ENCODE measurements around the gene CTRB2. TPM values are rescaled to one million over a fixed set of nuclear protein-coding genes. Genes with fewer than 3 reads are reported as not detected.

The CTRB2 gene
- total and polyA plus RNA-seq, 8 donors: 0.14 TPM; not detected in 7

- DNase-seq (no peak), ATAC-seq (no peak)
- H3K36me3 ChIP-seq: peaks cover 0 to 3% of the 10 kb centered on the region in 2 donors
- H3K4me1 ChIP-seq: peaks cover 0 to 7% of the 10 kb centered on the region in 2 donors
- intact Hi-C loops (cut with DNase I): no loop called here
- H3K9me3 ChIP-seq: no peaks in the 10 kb centered on the region
- H3K27ac ChIP-seq: no peak overlapping the region
- TF ChIP-seq CTCF (IDR thresholded peaks at IDR 0.05): no peak
- H3K27me3 ChIP-seq: peaks cover 0 to 24% of the 10 kb centered on the region in 2 donors
- no peak overlapping the region for H3K4me3 ChIP-seq
Observed at GRCh38 chr16:75222271-75222783, 15.4 kb upstream of the CTRB2 start.

- Histone ChIP-seq H3K36me3 (no peaks in the 10 kb centered on the region), H3K9me3 (no peaks in the 10 kb centered on the region), H3K27ac (no peak overlapping the region), H3K27me3 (peaks cover 0 to 7% of the 10 kb centered on the region in 2 donors), H3K4me1 (peaks cover 0 to 7% of the 10 kb centered on the region in 2 donors), H3K4me3 (no peak overlapping the region)
- ATAC-seq (no peak), DNase-seq (no peak)
- intact Hi-C loops (cut with DNase I): no loop called here
- no peak for TF ChIP-seq CTCF (IDR thresholded peaks at IDR 0.05)
Observed at GRCh38 chr16:75219838-75220237, 12.9 kb upstream of the CTRB2 start.

GRCh38 chr16:75219088-75219487 is 12.1 kb upstream of the CTRB2 start:
- no peak for ATAC-seq
- no peaks in the 10 kb centered on the region for H3K9me3 ChIP-seq
- intact Hi-C loops (cut with DNase I): no loop called here
- H3K27ac ChIP-seq: no peak overlapping the region
- H3K27me3 ChIP-seq: no peaks in the 10 kb centered on the region
- no peak overlapping the region for H3K4me3 ChIP-seq
- DNase-seq: no peak
- H3K36me3 ChIP-seq: no peaks in the 10 kb centered on the region
- no peak for TF ChIP-seq CTCF (IDR thresholded peaks at IDR 0.05)
- peaks cover 0 to 7% of the 10 kb centered on the region in 2 donors for H3K4me1 ChIP-seq

GRCh38 chr16:75218256-75219076 is 11.5 kb upstream of the CTRB2 start, which contains the start of gene CTRB1:
Gene CTRB1 (plus strand): TSS chr16:75218988. CDS start chr16:75219008, 20 bp downstream.
- TF ChIP-seq CTCF (IDR thresholded peaks at IDR 0.05): no peak
- no peak within 1 kb of the TSS for H3K4me3 ChIP-seq
- intact Hi-C loops (cut with DNase I): no loop called here

GRCh38 chr16:75217389-75217851 is 10.5 kb upstream of the CTRB2 start:
- no peaks in the 10 kb centered on the region for H3K36me3 ChIP-seq
- H3K27ac ChIP-seq: no peak overlapping the region
- peaks cover 0 to 7% of the 10 kb centered on the region in 2 donors for H3K4me1 ChIP-seq
- intact Hi-C loops (cut with DNase I): no loop called here
- DNase-seq (no peak), ATAC-seq (no peak)
- H3K9me3 ChIP-seq: no peaks in the 10 kb centered on the region
- H3K27me3 ChIP-seq: no peaks in the 10 kb centered on the region
- TF ChIP-seq CTCF (IDR thresholded peaks at IDR 0.05): no peak
- no peak overlapping the region for H3K4me3 ChIP-seq

More at GRCh38 chr16:75218256-75219076, 11.5 kb upstream of the CTRB2 start, which contains the start of gene CTRB1:
- DNase-seq (no peak), ATAC-seq (no peak)
- Histone ChIP-seq H3K4me1 (peaks cover 0 to 7% of the 10 kb centered on the region in 2 donors), H3K36me3 (no peaks in the 10 kb centered on the region), H3K9me3 (no peaks in the 10 kb centered on the region), H3K27me3 (no peaks in the 10 kb centered on the region), H3K27ac (no peak within 1 kb of the TSS)
